RPMI7951 (cell line): ENCODE data around the gene TTYH3. TPM values are rescaled to one million over a fixed set of nuclear protein-coding genes. Genes with fewer than 3 reads are reported as not detected.
"Not testable (repeated sequence)": the region's sequence is repeated elsewhere in the genome, so short reads cannot be mapped to it uniquely, and the experiment has no call there.

Source experiments
- DNase-seq: peaks from one replicate; pipeline ENCODE4 v3.0.0-alpha.2; 2012; ENCODE audit warnings: low read depth
- total RNA-seq: library from RNA; depleted of rRNA; stranded (reverse); fragments of >200 nt; shearing (Covaris generic); gene quantifications from 2 replicates; pipeline ENCODE4 v1.2.3, GENCODE V29; 2014

TTYH3 gene
- total RNA-seq, 1 experiment from 2014 or later, result 20.5 TPM

GRCh38 chr7:2688409-2689342 is 56.9 kb downstream of the TTYH3 start:
- DNase-seq, result peak; percentile 95

- no peak for DNase-seq
Observed at GRCh38 chr7:2689343-2689847, 57.6 kb downstream of the TTYH3 start.

- DNase-seq, result peak; percentile 87
Observed at GRCh38 chr7:2689951-2690705, 58.3 kb downstream of the TTYH3 start.

- DNase-seq, result no peak
Observed at GRCh38 chr7:2691011-2691707, 59.4 kb downstream of the TTYH3 start.

- not testable (repeated sequence) for DNase-seq
Observed at GRCh38 chr7:2691932-2692439, 60.2 kb downstream of the TTYH3 start.

GRCh38 chr7:2692543-2692942 is 60.8 kb downstream of the TTYH3 start:
- DNase-seq, result no peak

- not testable (repeated sequence) for DNase-seq
Observed at GRCh38 chr7:2693420-2694121, 61.8 kb downstream of the TTYH3 start.

GRCh38 chr7:2694122-2694436 is 62.3 kb downstream of the TTYH3 start:
- not testable (repeated sequence) for DNase-seq

GRCh38 chr7:2698581-2699288 is 66.9 kb downstream of the TTYH3 start:
- peak; percentile 81 for DNase-seq

- DNase-seq, result no peak
Observed at GRCh38 chr7:2699289-2699620, 67.5 kb downstream of the TTYH3 start.

- no peak for DNase-seq
Observed at GRCh38 chr7:2700141-2700850, 68.5 kb downstream of the TTYH3 start.

GRCh38 chr7:2701424-2701823 is 69.6 kb downstream of the TTYH3 start:
- DNase-seq, result no peak

- no peak for DNase-seq
Observed at GRCh38 chr7:2701832-2702593, 70.2 kb downstream of the TTYH3 start.

GRCh38 chr7:2702594-2702957 is 70.8 kb downstream of the TTYH3 start:
- DNase-seq, result no peak

GRCh38 chr7:2705371-2706096 is 73.7 kb downstream of the TTYH3 start:
- no peak for DNase-seq

- DNase-seq, result no peak
Observed at GRCh38 chr7:2706685-2707126, 74.9 kb downstream of the TTYH3 start.

- no peak for DNase-seq
Observed at GRCh38 chr7:2707481-2707880, 75.7 kb downstream of the TTYH3 start.

- no peak for DNase-seq
Observed at GRCh38 chr7:2708041-2708440, 76.3 kb downstream of the TTYH3 start.
